Fibroblast of peridontal ligament (primary cell): ENCODE results near the gene MED16.
A peak's percentile ranks its signal among the peaks of the same experiment; 100 is the strongest.

Source experiments
- DNase-seq: peaks from one replicate; pipeline ENCODE4 v3.0.0-alpha.2; 2010; ENCODE audit errors: extremely low read depth

The MED16 gene

DNA sequence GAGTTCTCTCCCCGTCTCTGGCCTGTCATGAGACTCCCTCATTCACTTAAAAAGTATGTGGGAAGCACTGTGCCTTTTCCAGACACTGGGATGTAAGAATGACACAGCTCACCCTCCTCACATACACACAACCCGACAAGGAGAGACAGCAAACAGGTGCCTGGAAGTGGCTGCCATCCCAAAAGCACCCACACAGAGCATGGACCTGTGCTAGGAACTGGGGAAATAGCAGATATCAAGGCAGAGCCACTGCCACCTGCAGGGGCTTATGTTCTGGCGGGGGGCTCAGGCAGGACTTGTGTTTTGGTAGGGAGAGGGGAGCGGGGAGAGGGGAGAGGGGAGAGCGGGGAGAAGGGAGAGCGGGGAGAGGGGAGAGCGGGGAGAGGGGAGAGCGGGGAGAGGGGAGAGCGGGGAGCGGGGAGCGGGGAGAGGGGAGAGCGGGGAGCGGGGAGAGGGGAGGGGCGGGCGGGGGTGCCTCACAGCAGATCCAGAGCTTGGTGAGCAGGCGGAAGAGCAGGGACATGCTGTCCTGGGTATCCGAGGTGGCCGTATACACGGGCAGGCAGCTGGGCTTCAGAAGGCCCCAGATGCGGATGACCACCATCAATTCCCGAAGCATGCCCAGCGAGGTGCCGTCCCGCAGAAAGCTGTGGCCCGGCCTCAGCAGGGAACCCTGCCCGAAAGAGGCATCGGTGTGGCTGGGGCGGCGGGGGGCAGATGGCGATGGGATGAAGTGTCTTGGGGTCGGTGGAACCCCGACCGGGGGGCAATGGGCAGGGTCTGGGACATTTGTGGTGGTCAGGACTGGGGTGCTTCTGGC lies 21.3 kb downstream of the MED16 start:
- no peak for DNase-seq

DNA sequence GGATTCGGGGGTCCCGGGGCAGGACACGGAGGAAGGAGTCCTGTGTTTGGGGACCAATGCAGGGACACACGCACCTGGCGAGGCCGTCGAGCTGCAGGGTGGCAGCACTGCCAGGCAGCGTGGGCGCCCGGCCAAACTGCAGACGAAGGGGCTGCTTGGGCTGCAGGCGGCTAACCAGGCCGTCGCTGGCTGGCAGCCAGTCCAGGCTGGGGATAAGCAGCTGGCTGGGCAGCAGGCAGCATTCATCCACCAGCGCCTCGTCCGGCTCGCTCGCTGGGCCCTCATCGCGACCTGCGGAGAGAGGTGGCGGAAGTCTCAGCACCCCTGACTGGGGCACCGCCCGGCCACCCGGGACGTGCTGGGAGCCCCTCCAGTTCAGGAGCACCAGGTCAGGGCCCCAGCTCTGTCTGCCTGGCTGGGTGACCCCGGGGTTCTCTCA lies 22.0 kb downstream of the MED16 start:
- no peak for DNase-seq

DNA sequence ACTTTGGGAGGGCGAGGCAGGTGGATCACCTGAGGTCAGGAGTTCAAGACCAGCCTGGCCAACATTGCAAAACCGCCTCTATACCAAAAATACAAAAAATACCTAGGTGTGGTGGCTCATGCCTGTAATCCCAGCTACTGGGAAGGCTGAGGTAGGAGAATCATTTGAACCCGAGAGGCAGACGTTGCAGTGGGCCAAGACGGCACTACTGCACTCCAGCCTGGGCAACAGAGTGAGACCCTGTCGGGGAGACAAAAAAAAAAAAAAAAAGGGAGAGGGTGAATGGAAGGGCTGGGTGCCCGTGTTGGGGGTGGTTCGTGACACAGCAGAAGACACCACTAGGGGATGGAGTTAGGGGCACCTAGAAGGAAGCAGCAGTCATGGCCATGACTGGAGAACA lies 22.7 kb downstream of the MED16 start:
- DNase-seq = no peak

DNA sequence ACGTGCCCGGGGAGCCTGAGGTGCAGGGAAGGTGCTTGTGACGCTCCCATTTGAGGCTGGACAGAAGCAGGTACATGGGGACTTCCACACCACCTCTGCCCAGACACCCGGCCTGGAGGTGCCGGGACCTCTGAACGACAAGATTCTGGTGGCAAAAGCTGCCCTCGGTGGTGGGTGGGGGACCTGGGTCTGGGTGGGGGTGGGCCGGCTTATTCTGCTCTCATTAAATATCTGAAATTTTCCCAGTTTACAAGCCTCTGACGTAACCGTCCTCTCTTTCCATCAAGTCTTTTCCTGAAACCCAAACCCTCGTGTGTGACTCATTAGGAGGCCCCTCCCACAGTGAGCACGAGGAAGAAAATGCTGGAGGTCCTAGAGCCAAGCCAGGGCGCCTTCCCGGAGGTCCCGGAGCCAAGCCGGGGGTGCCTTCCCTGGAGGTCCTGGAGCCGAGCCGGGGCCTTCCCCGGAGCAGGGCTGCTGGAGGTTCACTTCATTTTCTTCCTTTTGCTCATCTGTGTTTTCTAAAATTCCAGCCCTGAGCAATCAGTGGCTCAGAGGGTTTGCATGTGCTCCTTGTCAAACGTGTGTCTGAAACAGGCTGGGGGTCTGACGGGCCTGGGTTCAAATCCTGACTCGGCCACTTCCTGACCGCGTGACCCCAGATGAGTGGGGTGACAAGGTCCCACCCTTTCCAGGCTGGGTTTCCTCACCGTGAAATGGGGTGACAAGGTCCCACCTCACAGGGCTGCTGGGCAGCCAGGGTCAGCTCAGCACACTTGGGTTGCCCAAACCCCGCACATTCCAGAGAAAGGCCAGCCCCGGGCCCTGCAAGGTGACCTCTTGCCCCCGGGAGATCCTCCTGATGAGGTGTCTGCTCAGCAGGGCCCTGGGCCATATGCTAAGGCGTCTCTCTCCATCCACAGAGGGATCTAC lies 23.5 kb downstream of the MED16 start:
- peak; percentile 97 for DNase-seq

DNA sequence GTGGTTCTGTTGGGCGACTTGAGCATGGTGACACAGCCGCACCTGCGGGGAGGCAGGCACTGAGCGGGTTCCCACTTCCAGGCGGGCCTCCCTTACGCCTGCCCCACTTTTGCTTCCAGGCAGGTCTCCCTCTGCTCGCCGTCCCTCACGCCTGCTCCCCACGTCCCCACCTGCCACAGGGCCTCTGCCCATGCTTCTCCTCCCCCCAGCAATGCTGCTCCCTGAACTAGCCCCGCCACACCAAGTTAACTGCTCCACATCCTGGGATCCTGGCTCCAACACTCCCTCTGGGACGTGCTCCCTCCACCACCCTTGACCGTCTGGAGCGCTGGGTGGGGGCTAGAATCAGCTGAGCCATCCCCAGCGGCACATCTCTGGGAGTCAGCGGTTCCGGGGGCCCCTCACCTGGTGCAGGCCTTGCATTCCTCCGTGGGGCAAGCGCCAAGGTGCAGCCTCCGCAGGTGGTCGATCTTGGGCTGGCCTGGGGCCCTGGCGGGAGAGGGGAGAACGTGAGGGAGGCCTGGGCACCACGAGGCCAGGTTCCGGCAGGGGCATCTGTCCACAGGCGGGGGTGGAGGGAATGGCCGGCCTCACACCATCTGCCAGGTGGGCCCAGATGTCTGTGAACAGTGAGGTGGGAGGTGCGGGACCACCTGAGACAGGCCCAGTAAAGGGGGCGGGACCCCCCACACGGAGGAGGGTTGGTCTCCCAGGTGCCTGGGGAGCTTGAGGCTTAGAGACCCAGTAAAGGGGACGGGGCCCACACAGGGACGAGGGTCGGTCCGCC lies 24.3 kb downstream of the MED16 start:
- no peak for DNase-seq

- no peak for DNase-seq
Measured at GRCh38 chr19:867855-868457, 25.0 kb downstream of the MED16 start.

DNA sequence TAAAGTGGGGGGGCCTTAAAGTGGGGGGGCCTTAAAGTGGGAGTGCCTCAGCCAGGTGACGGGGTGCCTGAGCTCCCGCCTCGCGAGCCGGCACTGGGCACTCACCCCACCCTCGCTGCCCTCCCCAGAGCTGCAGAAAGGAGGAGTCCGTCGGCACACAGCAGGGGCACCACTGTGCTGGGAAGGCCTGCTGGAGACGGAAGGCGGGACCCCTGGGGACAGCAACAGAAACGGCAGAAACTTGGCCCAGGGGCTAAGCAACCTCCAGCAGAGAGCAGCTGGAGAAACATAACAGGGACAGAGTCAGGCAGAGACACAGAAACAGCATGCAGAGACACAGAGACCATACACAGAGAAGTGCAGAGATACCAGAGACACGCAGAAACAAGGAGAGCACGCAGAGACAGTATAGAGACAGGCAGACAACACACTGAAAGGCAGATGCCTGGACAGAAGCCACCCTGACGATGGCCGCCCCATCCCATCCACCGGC lies 25.6 kb downstream of the MED16 start:
- no peak for DNase-seq

DNA sequence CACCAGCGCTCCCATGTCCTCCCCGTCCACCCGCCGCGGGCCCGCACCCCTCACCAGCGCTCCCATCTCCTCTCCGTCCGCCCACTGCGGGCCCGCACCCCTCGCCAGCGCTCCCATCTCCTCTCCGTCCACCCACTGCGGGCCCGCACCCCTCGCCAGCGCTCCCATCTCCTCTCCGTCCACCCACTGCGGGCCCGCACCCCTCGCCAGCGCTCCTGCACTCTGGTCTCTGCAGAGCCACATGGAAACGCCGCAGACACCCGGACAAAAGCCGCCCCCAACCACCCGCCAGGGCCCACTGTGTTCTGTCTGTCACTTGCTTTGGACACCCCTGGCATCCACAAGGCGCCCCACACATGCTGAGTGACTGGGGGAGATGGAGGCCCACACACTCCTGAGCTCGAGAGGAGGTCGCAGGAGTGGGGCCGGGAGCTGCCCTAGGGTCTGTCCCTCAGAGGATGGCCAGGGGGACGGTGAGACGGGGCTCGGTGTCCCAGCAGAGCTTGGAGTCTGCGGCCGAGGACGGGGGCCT lies 26.2 kb downstream of the MED16 start:
- DNase-seq = no peak

GRCh38 chr19:863315-863620 lies 29.7 kb downstream of the MED16 start:
- no peak for DNase-seq

DNA sequence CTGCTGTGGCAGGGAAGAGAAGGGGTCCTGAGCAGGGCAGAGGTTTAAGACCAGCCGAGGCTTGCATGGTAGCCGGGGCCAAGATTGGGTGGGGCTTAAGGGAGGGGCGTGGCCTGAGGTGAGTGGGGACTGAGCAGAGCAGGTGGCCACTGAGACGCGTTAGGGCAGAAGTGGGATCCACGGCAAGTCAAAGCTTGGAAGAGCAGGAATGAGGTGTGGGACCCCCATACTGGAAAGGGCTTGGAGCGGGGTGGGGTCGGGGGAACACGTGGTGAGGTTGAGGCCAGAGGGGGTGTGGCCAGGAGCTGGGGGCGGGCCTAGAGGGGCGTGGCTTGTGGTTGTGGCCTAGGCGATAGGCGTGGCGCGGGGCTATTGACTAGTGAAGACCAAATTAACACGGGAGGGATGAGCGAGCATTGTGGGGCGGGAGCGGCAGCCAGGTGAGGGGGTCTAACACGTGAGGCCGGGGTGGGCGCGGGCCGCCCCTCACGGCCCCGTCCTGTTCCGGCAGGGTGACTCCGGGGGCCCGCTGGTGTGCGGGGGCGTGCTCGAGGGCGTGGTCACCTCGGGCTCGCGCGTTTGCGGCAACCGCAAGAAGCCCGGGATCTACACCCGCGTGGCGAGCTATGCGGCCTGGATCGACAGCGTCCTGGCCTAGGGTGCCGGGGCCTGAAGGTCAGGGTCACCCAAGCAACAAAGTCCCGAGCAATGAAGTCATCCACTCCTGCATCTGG lies 30.2 kb downstream of the MED16 start:
- DNase-seq = peak; percentile 30

- DNase-seq = no peak
Measured at GRCh38 chr19:861756-862580, 31.0 kb downstream of the MED16 start.

GRCh38 chr19:861141-861755 lies 31.7 kb downstream of the MED16 start:
- no peak for DNase-seq

GRCh38 chr19:858868-859843 lies 33.8 kb downstream of the MED16 start, which contains the start of gene CFD:
Gene CFD, plus strand, starts transcription at chr19:859664. Its CDS starts 26 bp downstream, at chr19:859690.
- no peak for DNase-seq

DNA sequence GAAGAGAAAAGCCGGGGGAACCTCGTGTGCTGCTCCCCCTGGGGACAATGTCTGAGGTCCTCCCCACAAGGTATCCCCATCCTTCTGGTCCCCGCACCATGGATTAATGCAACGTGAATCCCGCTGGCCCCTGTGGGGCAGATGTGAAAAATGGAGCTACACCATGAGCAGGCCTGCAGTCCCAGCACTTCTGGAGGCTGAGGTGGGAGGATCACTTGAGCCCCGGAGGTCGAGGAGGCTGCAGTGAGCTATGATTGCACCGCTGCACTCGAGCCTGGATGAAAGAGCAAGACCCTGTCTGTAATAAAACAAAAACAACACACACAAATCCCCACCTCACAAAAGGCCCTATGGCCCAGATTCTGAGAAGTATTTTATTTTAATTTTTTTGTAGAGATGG lies 34.7 kb downstream of the MED16 start:
- DNase-seq = no peak

GRCh38 chr19:855566-856120 lies 37.3 kb downstream of the MED16 start:
- DNase-seq = no peak

DNA sequence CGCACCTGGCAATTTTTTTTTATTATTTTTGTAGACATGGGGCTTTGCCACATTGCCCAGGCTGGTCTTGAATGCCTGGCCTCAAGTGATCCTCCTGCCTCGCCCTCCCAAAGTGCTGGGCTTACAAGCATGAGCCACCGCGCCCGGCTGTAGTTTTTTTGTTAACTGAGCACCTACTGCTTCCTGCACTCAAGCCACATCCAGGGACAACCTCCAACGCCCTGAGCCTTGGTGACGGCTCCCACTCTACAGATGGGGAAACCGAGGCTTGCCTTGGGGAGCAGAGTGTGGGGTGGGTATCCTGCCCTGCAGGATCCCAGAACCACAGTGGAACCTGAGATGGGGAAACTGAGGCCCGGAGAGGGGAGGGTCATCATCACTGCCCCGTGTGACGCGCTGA lies 37.8 kb downstream of the MED16 start:
- DNase-seq = no peak

GRCh38 chr19:854549-854948 lies 38.4 kb downstream of the MED16 start:
- DNase-seq = no peak
